AG09319 (cell line): ENCODE data around the gene PRPS2.
A peak's percentile ranks its signal among the peaks of the same experiment; 100 is the strongest.

Source experiments
- DNase-seq: peaks from one replicate; pipeline ENCODE4 v3.0.0-alpha.2; 2010; ENCODE audit warnings: low read depth; ENCODE audit errors: extremely low read depth
- TF ChIP-seq, protein P1 (sequence below): IDR thresholded peaks from 2 replicates; pipeline ENCODE4 v1.5.1; 2011; ENCODE audit warnings: low read depth, mild to moderate bottlenecking, inconsistent platforms, low read length, moderate library complexity

PRPS2 gene

DNA sequence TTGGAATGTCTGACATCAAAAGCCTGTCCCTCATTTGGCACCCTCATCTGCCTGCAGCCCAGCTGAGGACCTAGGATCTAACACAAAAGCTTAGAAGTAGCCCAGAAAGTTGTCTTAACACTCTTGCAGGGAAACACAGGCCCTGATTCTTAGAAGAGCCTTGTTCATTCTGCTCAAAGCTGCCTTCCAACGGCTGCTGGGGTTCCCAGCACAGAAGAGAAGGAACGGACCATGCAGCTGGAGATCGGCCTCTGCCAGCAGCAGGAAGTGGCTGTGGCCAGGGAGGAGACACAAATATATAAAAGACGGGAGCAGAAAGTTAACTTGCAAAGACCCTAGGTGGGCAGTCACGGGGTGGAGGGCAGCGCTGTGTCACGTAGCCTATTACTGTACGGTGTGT, 20.4 kb downstream of the PRPS2 start:
- no peak for DNase-seq

DNA sequence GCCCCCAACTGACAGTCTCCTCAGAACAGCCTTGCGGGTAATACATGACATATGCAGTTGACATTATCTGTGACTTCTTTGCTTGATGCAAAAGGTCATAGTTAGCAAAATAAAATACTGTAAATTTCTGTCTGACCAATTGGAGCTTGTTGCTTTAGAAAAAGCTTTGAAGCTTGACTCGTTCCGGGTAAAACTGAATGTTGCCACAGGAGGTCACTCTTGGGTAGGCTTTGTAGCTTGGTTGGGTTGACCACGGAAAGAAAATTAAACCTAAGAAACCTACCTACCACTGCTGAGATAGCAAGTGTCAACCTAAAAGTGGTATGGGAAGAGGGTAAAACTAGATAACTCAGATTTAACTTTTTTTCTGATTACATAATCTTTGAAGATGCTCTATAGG, 23.2 kb downstream of the PRPS2 start:
- DNase-seq: no peak
- TF ChIP-seq, protein P1, sequence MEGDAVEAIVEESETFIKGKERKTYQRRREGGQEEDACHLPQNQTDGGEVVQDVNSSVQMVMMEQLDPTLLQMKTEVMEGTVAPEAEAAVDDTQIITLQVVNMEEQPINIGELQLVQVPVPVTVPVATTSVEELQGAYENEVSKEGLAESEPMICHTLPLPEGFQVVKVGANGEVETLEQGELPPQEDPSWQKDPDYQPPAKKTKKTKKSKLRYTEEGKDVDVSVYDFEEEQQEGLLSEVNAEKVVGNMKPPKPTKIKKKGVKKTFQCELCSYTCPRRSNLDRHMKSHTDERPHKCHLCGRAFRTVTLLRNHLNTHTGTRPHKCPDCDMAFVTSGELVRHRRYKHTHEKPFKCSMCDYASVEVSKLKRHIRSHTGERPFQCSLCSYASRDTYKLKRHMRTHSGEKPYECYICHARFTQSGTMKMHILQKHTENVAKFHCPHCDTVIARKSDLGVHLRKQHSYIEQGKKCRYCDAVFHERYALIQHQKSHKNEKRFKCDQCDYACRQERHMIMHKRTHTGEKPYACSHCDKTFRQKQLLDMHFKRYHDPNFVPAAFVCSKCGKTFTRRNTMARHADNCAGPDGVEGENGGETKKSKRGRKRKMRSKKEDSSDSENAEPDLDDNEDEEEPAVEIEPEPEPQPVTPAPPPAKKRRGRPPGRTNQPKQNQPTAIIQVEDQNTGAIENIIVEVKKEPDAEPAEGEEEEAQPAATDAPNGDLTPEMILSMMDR: peak; percentile 47

More for the DNA sequence above, 20.4 kb downstream of the PRPS2 start:
- TF ChIP-seq, protein P1: no peak

DNA sequence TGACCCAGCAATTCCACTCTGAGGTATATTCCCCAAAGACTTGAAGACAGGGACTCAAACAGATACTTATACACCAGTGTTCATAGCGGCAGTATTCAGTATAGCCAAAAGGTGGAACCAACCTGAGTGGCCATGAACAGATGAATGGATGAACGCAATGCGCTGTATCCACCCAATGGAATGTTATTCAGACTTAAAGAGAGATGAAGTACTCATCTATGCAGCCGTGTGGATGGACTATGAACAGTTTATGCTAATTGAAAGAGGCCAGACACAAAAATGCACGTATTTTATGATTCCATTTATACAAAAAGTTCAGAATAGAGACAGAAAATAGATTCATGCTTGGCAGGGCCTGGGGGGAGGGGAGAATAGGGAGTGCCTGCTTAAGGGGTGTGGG, 26.3 kb downstream of the PRPS2 start:
- TF ChIP-seq, protein P1: no peak
- DNase-seq: no peak

DNA sequence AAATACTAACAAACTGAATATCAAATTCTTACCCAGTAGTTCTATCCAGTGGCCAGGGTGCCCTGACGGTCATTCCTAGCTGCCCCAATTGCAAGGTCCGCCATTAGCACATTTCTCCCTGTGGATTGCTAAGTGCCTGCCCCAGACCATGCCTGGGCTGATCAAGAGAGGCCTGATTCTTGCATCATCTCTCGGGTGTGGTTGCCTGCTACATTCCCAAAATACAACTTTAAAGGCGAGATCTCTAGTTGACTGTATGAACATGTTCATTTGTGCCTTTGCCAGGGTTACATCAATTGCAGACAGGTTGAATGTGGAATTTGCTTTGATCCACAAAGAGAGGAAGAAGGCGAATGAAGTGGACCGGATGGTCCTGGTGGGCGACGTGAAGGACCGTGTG, 28.0 kb downstream of the PRPS2 start:
- TF ChIP-seq, protein P1: no peak
- no peak for DNase-seq

DNA sequence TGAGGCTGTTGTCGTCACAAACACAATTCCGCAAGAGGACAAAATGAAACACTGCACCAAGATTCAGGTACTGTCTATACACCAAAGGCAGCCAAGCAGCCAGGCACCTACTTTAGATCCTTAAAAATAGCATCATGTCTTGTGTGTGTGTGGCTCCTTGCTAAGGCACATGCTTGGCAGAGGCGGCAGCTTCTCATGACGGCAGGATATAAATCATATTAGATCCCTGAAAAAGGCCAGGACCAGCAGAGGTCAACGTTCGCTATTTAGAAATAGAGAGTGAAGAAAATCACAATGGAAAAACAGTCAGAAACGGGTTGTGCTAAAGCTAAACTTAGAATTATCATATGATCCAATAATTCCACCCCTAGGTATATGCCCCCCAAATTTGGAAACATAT, 29.5 kb downstream of the PRPS2 start:
- TF ChIP-seq, protein P1: no peak
- DNase-seq: no peak

DNA sequence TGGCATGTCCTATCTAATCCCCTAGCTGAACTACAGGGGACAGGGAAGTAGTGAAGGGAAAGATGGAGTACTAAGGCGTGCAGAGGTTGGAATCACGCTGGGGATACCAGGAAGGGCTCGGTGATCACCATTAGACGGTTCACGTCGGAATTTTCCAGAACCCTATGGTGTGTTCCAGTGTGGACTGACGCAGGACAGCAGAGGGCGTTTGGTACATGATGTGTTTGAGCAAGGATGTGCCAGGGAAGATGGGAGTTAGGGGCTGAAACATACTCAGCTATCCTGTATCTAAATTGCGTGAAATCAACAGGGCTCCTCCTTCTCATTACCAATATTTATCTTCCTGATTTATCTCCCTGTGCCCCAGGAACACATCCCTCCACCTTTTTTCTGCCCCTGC, 33.7 kb downstream of the PRPS2 start:
- TF ChIP-seq, protein P1: no peak
- no peak for DNase-seq

DNA sequence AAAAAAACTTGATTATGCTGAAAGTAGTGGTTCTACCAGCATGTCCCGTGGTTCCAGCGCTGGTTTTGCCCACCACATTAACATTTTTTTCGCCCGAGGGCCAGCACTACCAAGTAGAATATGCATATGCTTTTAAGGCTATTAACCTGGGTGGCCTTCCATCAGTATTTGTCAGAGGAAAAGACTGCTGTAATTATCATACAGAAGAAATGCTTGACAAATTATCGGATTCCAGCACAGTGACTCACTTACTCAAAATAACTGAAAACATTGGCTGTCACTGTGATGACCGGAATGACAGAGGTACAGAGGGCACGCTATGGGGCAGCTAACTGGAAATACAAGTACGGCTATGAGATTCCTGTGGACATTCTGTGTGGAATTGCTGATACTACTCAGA, 34.6 kb downstream of the PRPS2 start:
- TF ChIP-seq, protein P1: no peak

More for the DNA sequence above, 34.6 kb downstream of the PRPS2 start:
- DNase-seq: no peak
